ENCODE data around the gene SCYGR3.
A peak's percentile ranks its signal among the peaks of the same experiment; 100 is the strongest.
"Not testable (repeated sequence)": the region's sequence is repeated elsewhere in the genome, so short reads cannot be mapped to it uniquely, and the experiment has no call there.

The SCYGR3 gene

GRCh38 chr2:227613272-227613660, 1.4 kb downstream of the SCYGR3 start:
- no peak for DNase-seq

GRCh38 chr2:227612546-227613271, 1.9 kb downstream of the SCYGR3 start:
- DNase-seq = no peak

- DNase-seq = no peak
Observed at GRCh38 chr2:227610123-227610522, 4.5 kb downstream of the SCYGR3 start.

DNA sequence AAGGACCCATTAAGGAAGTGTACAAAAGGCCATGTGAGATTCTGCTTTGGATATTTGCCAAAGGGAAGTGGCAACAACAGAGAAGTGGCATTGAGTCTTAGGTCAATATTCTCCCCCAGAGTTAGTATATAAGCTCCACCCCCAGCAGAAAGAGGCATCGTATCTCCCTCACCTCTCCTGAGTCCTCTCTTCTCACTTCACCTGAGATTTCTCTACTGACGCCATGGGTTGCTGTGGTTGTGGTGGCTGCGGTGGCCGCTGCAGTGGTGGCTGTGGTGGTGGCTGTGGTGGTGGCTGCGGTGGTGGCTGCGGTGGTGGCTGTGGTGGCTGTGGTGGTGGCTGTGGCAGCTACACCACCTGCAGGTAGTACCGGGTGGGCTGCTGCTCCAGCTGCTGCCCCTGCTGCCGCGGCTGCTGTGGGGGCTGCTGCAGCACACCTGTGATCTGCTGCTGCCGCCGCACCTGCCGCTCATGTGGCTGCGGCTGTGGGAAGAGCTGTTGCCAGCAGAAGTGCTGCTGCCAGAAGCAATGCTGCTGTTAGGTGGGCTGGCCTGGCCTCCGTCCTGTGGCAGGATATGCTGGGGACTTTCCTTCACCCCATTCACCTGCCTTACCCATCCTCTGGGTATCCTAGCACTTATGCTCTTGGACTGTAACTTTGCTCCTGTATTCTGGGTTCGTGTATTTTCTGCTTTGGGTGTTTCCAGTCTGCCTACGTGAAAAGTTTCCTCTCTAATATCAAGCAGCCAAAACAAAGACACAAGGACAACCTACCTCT, 5.9 kb downstream of the SCYGR3 start:
- DNase-seq = no peak

GRCh38 chr2:227607941-227608340, 6.7 kb downstream of the SCYGR3 start:
- no peak for DNase-seq

DNA sequence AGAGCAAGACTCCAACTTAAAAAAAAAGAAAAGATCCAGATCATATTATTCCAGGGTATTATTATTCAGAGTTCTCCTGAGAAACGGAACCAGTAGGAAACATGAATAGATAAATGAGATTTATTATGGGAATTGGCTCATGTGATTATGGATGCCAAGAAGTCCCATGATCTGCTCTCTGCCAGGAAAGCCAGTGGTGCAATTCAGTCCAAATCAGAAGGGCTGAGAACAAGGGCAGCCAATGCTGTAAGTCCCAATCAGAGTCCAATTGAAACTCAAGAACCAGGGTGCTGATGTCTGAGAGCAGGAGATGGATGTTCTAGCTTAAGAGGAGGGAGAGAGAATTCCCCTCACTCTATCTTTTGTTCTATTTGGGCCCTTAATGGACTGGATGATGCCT, 8.2 kb downstream of the SCYGR3 start:
- no peak for DNase-seq

GRCh38 chr2:227602358-227602757, 12.3 kb downstream of the SCYGR3 start:
- no peak for DNase-seq

GRCh38 chr2:227598835-227599503, 15.7 kb downstream of the SCYGR3 start, which contains the start of gene SCYGR2:
SCYGR2 (plus strand) TSS chr2:227598893; CDS start chr2:227598893, 0 bp downstream.
- not testable (repeated sequence) for DNase-seq

DNA sequence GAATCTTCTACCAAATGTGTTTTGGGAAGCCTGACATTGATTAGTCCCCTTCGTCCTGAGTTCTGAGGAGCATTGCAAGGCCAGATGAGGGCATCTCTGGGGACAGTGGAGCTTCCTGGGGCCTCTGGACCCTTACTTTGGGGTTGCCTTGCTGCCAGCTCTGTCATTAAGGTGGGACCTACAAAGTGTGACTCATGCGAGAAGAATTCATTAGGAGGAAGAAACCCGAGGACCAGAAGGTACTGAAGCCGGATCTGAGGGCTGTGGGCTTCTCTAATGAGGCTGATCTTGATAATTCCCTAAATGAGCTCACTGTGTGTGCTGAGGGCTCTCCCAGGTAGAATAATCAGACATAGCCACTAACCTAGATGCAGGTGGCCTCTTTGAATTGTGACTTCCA, 16.6 kb downstream of the SCYGR3 start:
- DNase-seq = no peak

- no peak for DNase-seq
Observed at GRCh38 chr2:227597036-227597435, 17.6 kb downstream of the SCYGR3 start.

GRCh38 chr2:227595797-227596196, 18.8 kb downstream of the SCYGR3 start:
- DNase-seq = no peak

GRCh38 chr2:227592694-227593387, 21.8 kb downstream of the SCYGR3 start:
- no peak for DNase-seq

- DNase-seq = no peak
Observed at GRCh38 chr2:227582369-227582768, 32.3 kb downstream of the SCYGR3 start.

DNA sequence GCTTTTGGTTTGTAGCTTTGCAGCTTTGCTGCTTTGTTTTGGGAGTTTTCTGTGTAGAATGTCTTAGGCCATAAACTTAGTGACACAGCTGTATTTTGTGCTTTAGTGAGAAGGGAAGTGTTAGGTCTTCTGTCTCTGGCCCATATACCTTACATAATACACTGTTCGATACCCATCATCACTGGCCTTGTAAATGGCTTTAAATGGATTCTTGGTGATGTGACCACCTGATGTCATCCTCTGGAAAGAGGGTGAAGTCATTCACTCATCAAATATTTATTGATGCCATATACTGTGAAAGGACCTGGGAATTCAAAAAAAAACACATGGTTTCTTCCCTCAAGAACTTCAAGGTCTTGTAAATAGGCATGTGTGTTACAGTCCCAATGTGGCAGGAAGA, 34.8 kb downstream of the SCYGR3 start:
- DNase-seq = no peak

DNA sequence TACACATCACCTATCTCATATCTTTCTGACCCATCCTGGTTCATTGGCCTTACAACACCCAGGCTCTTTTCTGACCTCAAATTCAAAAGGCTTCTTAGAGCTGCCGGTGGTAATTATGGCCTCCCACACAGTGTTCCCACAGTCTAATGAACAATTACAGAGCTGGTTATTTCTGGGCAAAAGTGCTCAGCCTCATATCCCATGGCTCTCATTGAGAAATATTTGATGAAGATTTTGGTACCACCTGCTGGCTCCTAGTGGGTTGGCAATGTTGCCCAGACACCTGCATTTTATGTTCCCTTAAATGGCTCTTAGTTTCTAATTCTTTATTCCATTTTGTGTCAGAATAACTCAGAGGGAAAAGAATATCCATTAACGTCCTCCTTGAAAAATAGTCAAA, 36.0 kb downstream of the SCYGR3 start:
- DNase-seq = no peak

DNA sequence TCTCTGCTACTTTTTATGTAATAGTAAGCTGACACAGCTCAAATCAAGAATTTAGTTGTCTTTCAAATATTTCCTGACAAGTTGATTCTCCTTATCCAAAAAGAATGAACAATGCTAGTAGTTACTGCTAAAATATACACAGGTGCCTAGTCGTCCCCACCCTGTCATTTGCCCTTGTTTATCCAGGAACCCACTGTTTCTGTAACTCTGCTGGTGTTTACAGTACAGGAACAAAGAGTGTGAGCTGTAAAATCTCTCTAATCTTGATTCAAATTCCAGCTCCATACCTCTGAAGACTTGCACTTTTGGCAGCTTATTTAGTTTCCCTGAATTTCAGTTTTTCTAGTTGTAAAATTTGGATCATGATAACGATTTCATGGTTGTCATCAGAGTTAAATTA, 37.1 kb downstream of the SCYGR3 start:
- DNase-seq = no peak

DNA sequence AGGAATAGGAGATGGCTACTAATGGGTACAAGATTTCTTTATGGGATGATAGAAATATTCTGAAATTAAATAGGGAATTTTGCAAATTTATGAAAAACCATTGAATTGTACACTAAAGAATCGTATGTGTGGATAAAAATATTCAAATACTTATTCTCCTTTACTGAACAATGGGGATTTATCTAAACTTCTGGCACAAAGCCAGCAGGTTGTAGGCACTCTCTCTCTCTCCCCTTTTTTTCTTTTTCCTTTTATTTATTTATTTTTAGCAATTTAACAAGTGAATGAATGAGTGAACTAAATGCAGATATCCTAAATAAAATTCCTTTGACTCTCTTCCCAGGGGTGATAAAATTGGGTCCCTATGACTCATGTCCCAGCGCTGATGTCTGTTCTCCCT, 37.8 kb downstream of the SCYGR3 start:
- no peak for DNase-seq

DNA sequence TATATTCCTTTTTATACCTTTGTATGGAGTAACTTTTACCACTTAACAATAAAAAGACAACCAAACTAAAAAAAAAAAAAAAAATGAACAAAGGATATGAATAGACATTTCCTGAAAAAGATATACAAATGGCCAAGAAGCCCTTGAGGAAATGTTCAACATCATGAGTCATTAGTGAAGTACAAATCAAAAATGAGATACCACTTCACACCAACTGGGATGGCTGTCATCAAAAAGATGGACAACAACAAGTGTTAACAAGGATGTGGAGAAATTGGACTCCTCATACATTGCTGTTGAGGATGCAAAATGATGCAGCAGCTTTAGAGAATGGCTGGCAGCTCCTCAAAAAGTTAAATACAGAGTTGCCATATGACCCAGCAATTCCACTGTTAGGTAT, 38.5 kb downstream of the SCYGR3 start:
- DNase-seq = no peak

DNA sequence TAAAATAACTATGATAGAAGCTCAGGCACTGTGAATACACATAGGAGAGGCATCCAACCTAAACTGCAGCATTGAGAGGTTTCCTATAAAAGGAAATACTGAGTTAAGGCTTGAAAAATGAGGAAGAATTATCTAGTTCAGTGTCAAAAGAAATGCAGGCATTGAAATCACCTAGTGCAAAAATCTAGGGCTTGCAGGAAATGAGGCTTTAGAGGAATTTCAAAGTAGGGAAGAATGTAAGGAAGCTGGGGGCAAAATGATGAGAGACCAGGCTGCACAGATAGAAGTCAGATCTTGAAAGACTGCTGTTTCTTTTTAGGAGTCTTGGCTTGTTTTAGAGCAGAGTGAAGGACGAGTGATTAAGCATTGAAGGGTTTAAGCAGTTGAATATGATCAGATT, 44.0 kb downstream of the SCYGR3 start:
- DNase-seq = peak; percentile 3

DNA sequence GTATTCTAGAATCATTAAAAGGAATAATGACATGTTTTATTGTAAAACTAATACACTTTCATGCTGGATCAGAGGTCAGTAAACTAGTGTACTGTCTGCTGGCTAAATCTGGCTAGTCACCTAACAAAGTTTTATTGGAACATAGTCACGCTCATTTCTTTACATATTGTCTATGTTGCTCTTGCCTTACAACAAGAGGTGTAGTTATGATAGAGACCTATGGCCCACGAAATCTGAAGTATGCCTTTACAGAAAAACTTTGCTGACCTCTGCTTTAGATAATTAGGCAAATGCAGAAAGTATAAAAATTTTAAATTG, 45.8 kb downstream of the SCYGR3 start:
- DNase-seq = no peak

GRCh38 chr2:227566012-227566411, 48.6 kb downstream of the SCYGR3 start:
- no peak for DNase-seq

- no peak for DNase-seq
Observed at GRCh38 chr2:227565080-227565479, 49.6 kb downstream of the SCYGR3 start.
